Measurements from ENCODE around the gene BARHL1.
"Not testable (repeated sequence)": the region's sequence is repeated elsewhere in the genome, so short reads cannot be mapped to it uniquely, and the experiment has no call there.

BARHL1 gene

GRCh38 chr9:132564526-132564925 lies 17.9 kb upstream of the BARHL1 start:
- DNase-seq (ENCODE audit: low read depth in 1 of 2, low spot score in 1 of 2) = no peak
- no peak for TF ChIP-seq JUND (IDR thresholded peaks at IDR 0.05; ENCODE audit: low read depth)
- in situ Hi-C loops (cut with HindIII; ENCODE audit: low pct_unique_long_range_greater_than_20kb, low sequenced_read_pairs) = no loop called here

GRCh38 chr9:132568787-132569186 lies 13.6 kb upstream of the BARHL1 start:
- in situ Hi-C loops (cut with HindIII; ENCODE audit: low pct_unique_long_range_greater_than_20kb, low sequenced_read_pairs) = not testable (repeated sequence)
- peak in 1 of 2 experiments; percentile 52 for DNase-seq (ENCODE audit: low read depth in 1 of 2, low spot score in 1 of 2)

GRCh38 chr9:132571806-132572600 lies 10.4 kb upstream of the BARHL1 start:
- no peak for DNase-seq (ENCODE audit: low read depth in 1 of 2, low spot score in 1 of 2)
- in situ Hi-C loops (cut with HindIII; ENCODE audit: low pct_unique_long_range_greater_than_20kb, low sequenced_read_pairs) = no loop called here
- TF ChIP-seq JUND (IDR thresholded peaks at IDR 0.05; ENCODE audit: low read depth) = no peak

- no peak for TF ChIP-seq JUND (IDR thresholded peaks at IDR 0.05; ENCODE audit: low read depth)
- in situ Hi-C loops (cut with HindIII; ENCODE audit: low pct_unique_long_range_greater_than_20kb, low sequenced_read_pairs) = no loop called here
- peak in 1 of 2 experiments; percentile 49 for DNase-seq (ENCODE audit: low read depth in 1 of 2, low spot score in 1 of 2)
Measured at GRCh38 chr9:132572921-132573320, 9.5 kb upstream of the BARHL1 start.

- in situ Hi-C loops (cut with HindIII; ENCODE audit: low pct_unique_long_range_greater_than_20kb, low sequenced_read_pairs) = no loop called here
- TF ChIP-seq JUND (IDR thresholded peaks at IDR 0.05; ENCODE audit: low read depth) = no peak
Measured at GRCh38 chr9:132575005-132575609, 7.3 kb upstream of the BARHL1 start.

GRCh38 chr9:132575811-132576210 lies 6.6 kb upstream of the BARHL1 start:
- no peak for TF ChIP-seq JUND (IDR thresholded peaks at IDR 0.05; ENCODE audit: low read depth)
- in situ Hi-C loops (cut with HindIII; ENCODE audit: low pct_unique_long_range_greater_than_20kb, low sequenced_read_pairs) = no loop called here
- no peak for DNase-seq (ENCODE audit: low read depth in 1 of 2, low spot score in 1 of 2)

More at GRCh38 chr9:132575005-132575609, 7.3 kb upstream of the BARHL1 start:
- peak; percentile 86 to 95 for DNase-seq (ENCODE audit: low read depth in 1 of 2, low spot score in 1 of 2)

GRCh38 chr9:132577119-132577518 lies 5.3 kb upstream of the BARHL1 start:
- DNase-seq (ENCODE audit: low read depth in 1 of 2, low spot score in 1 of 2) = no peak
- no peak for TF ChIP-seq JUND (IDR thresholded peaks at IDR 0.05; ENCODE audit: low read depth)
- in situ Hi-C loops (cut with HindIII; ENCODE audit: low pct_unique_long_range_greater_than_20kb, low sequenced_read_pairs) = no loop called here

GRCh38 chr9:132578367-132578932 lies 4.0 kb upstream of the BARHL1 start:
- no peak for TF ChIP-seq JUND (IDR thresholded peaks at IDR 0.05; ENCODE audit: low read depth)
- no peak for DNase-seq (ENCODE audit: low read depth in 1 of 2, low spot score in 1 of 2)
- in situ Hi-C loops (cut with HindIII; ENCODE audit: low pct_unique_long_range_greater_than_20kb, low sequenced_read_pairs) = no loop called here

GRCh38 chr9:132579427-132579798 lies 3.0 kb upstream of the BARHL1 start:
- TF ChIP-seq JUND (IDR thresholded peaks at IDR 0.05; ENCODE audit: low read depth) = no peak
- in situ Hi-C loops (cut with HindIII; ENCODE audit: low pct_unique_long_range_greater_than_20kb, low sequenced_read_pairs) = no loop called here
- no peak for DNase-seq (ENCODE audit: low read depth in 1 of 2, low spot score in 1 of 2)

- no peak for TF ChIP-seq JUND (IDR thresholded peaks at IDR 0.05; ENCODE audit: low read depth)
- in situ Hi-C loops (cut with HindIII; ENCODE audit: low pct_unique_long_range_greater_than_20kb, low sequenced_read_pairs) = no loop called here
- no peak for DNase-seq (ENCODE audit: low read depth in 1 of 2, low spot score in 1 of 2)
Measured at GRCh38 chr9:132582786-132583583, 579 bp downstream of the BARHL1 start.

- no peak for TF ChIP-seq JUND (IDR thresholded peaks at IDR 0.05; ENCODE audit: low read depth)
- in situ Hi-C loops (cut with HindIII; ENCODE audit: low pct_unique_long_range_greater_than_20kb, low sequenced_read_pairs) = no loop called here
Measured at GRCh38 chr9:132583584-132584304, 1.3 kb downstream of the BARHL1 start.

More at GRCh38 chr9:132583584-132584304, 1.3 kb downstream of the BARHL1 start:
- no peak for DNase-seq (ENCODE audit: low read depth in 1 of 2, low spot score in 1 of 2)

Data from T47D (cell line).